ENCODE data around the gene BLOC1S5.
"Not testable (repeated sequence)": the region's sequence is repeated elsewhere in the genome, so short reads cannot be mapped to it uniquely, and the experiment has no call there.

The BLOC1S5 gene

GRCh38 chr6:8070718-8071117 lies 6.5 kb upstream of the BLOC1S5 start:
- DNase-seq (ENCODE audit: insufficient read length, low spot score): no peak
- FAIRE-seq: no peak
- no peak for TF ChIP-seq POLR2A (IDR thresholded peaks at IDR 0.05; ENCODE audit: low read depth, low read length)

GRCh38 chr6:8069631-8070284 lies 5.6 kb upstream of the BLOC1S5 start:
- DNase-seq (ENCODE audit: insufficient read length, low spot score) (no peak), FAIRE-seq (no peak)
- TF ChIP-seq POLR2A (IDR thresholded peaks at IDR 0.05; ENCODE audit: low read depth, low read length): no peak

- no peak for DNase-seq (ENCODE audit: insufficient read length, low spot score)
- no peak for FAIRE-seq
- TF ChIP-seq POLR2A (IDR thresholded peaks at IDR 0.05; ENCODE audit: low read depth, low read length): no peak
Measured at GRCh38 chr6:8069151-8069550, 5.0 kb upstream of the BLOC1S5 start.

- FAIRE-seq (no peak), DNase-seq (ENCODE audit: insufficient read length, low spot score) (no peak)
Measured at GRCh38 chr6:8066108-8066507, 1.9 kb upstream of the BLOC1S5 start.

GRCh38 chr6:8065519-8065911 lies 1.3 kb upstream of the BLOC1S5 start:
- no peak for FAIRE-seq
- DNase-seq (ENCODE audit: insufficient read length, low spot score): no peak
- TF ChIP-seq POLR2A (IDR thresholded peaks at IDR 0.05; ENCODE audit: low read depth, low read length): no peak

More at GRCh38 chr6:8066108-8066507, 1.9 kb upstream of the BLOC1S5 start:
- TF ChIP-seq POLR2A (IDR thresholded peaks at IDR 0.05; ENCODE audit: low read depth, low read length): no peak

- no peak for FAIRE-seq
- DNase-seq (ENCODE audit: insufficient read length, low spot score): no peak
- TF ChIP-seq POLR2A (IDR thresholded peaks at IDR 0.05; ENCODE audit: low read depth, low read length): no peak
Measured at GRCh38 chr6:8064638-8065518, 689 bp upstream of the BLOC1S5 start.

GRCh38 chr6:8061736-8062135 lies 2.5 kb downstream of the BLOC1S5 start:
- no peak for FAIRE-seq
- no peak for TF ChIP-seq POLR2A (IDR thresholded peaks at IDR 0.05; ENCODE audit: low read depth, low read length)
- no peak for DNase-seq (ENCODE audit: insufficient read length, low spot score)

GRCh38 chr6:8060346-8060745 lies 3.8 kb downstream of the BLOC1S5 start:
- DNase-seq (ENCODE audit: insufficient read length, low spot score) (no peak), FAIRE-seq (no peak)
- TF ChIP-seq POLR2A (IDR thresholded peaks at IDR 0.05; ENCODE audit: low read depth, low read length): no peak

- TF ChIP-seq POLR2A (IDR thresholded peaks at IDR 0.05; ENCODE audit: low read depth, low read length): no peak
- no peak for DNase-seq (ENCODE audit: insufficient read length, low spot score)
- FAIRE-seq: no peak
Measured at GRCh38 chr6:8059129-8059528, 5.1 kb downstream of the BLOC1S5 start.

GRCh38 chr6:8057793-8058192 lies 6.4 kb downstream of the BLOC1S5 start:
- DNase-seq (ENCODE audit: insufficient read length, low spot score): no peak
- no peak for FAIRE-seq

GRCh38 chr6:8057263-8057662 lies 6.9 kb downstream of the BLOC1S5 start:
- FAIRE-seq (peak; percentile 11), DNase-seq (ENCODE audit: insufficient read length, low spot score) (no peak)
- no peak for TF ChIP-seq POLR2A (IDR thresholded peaks at IDR 0.05; ENCODE audit: low read depth, low read length)

More at GRCh38 chr6:8057793-8058192, 6.4 kb downstream of the BLOC1S5 start:
- TF ChIP-seq POLR2A (IDR thresholded peaks at IDR 0.05; ENCODE audit: low read depth, low read length): no peak

- DNase-seq (ENCODE audit: insufficient read length, low spot score) (no peak), FAIRE-seq (no peak)
- TF ChIP-seq POLR2A (IDR thresholded peaks at IDR 0.05; ENCODE audit: low read depth, low read length): no peak
Measured at GRCh38 chr6:8054276-8054675, 9.9 kb downstream of the BLOC1S5 start.

GRCh38 chr6:8047541-8048292 lies 16.5 kb downstream of the BLOC1S5 start:
- TF ChIP-seq POLR2A (IDR thresholded peaks at IDR 0.05; ENCODE audit: low read depth, low read length): no peak
- DNase-seq (ENCODE audit: insufficient read length, low spot score): no peak
- no peak for FAIRE-seq

- FAIRE-seq; DNase-seq (ENCODE audit: insufficient read length, low spot score): not testable (repeated sequence)
Measured at GRCh38 chr6:8045769-8046168, 18.4 kb downstream of the BLOC1S5 start.

Measured in H54 (cell line).